Skin of body (tissue), 2 donors: Measurements from ENCODE around the gene SHLD3. TPM values are rescaled to one million over a fixed set of nuclear protein-coding genes. Genes with fewer than 3 reads are reported as not detected.
"Not testable (repeated sequence)": the region's sequence is repeated elsewhere in the genome, so short reads cannot be mapped to it uniquely, and the experiment has no call there.

Experiments
- DNase-seq: peaks from one replicate; lab custom pipeline; 2025; lab: John Stamatoyannopoulos, UW
- total RNA-seq: library from RNA; depleted of rRNA; stranded (reverse); fragments of >200 nt; gene quantifications from one replicate; pipeline ENCODE4 v1.2.3, GENCODE V29; 2014

The SHLD3 gene, protein sequence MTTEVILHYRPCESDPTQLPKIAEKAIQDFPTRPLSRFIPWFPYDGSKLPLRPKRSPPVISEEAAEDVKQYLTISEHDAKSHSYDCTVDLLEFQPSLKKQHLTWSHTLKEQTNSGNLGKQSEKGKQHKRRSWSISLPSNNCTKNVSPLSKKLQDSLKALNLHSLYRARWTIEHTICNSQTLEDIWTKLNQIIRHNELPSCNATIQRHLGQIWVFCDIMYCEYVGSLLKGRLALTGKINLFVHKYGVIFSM
- total RNA-seq, result 4.2 TPM

DNA sequence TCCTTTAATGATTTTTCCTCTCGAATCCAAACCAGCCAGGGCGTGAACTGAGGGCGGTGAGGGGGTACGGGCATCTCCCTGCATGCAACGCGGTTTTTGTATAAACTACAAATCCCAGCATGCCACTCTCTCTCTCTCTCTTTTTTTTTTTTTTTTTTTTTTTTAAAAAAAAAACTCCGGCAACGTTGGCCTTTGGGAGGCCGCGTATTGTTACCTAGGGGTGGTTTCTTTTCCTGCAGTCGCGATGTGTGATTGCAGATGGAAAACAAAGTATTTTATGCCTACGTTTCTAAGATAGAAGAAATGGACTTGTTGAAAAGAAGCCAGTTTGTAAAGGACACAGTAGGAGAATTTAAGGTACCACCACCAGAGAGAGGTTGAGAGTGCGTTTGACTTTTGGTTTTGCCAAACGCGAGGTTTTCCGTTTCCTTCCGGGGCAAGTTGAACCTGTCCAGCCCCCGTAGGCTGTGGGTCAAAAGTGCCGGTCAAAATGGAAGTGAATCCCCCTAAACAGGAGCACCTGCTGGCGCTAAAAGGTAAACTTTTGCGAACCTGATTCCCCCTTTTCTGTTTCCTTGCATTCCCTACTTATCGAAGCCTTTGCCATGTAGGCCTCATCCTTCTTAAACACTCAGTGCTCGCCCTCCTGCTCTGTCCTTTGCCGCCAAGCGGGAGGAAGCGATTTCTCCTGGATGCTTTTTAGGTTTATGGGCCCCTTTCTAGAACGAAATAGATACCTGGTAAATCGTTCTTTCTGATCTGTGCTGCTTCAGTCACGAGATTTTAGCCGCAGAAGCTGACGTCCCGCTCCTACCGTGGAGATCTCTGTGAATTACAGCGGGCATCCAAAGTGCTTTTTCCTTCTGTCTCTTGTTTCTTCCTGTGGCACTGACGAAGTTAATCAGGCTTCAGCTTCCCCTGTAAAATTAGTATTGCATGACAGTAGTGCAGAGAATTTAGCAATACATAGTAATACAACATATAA lies at the start of gene SHLD3, which contains the start of gene TRAPPC13:
TSS of gene SHLD3 (plus strand) at position 457 of the 985 bp plus-strand sequence. CDS start 4,561 bp downstream, outside the sequence.
TSS of gene TRAPPC13 (plus strand) at position 457 of the 985 bp plus-strand sequence. CDS start at position 491, 34 bp downstream.
- peak; percentile 93 for DNase-seq

DNA sequence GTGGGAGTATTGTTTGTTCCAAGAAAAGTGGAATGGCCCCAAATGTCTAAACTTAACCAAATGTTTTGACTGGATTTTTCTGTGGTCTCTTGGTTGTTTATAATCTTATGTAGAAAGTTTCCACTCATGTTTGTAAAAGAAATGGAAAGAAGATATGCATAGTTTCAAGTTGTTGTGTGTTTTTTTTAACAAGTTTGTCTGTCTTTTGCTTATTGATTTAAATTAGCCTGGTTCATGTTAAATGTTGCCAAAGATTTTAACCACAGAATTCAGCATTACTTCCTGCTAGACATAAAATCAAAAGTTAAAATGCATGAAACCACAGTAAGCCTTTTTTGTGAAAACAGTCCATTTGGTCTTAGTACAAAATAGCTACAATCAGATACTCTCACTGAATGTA lies 47.7 kb upstream of the SHLD3 start:
- DNase-seq, result no peak

DNA sequence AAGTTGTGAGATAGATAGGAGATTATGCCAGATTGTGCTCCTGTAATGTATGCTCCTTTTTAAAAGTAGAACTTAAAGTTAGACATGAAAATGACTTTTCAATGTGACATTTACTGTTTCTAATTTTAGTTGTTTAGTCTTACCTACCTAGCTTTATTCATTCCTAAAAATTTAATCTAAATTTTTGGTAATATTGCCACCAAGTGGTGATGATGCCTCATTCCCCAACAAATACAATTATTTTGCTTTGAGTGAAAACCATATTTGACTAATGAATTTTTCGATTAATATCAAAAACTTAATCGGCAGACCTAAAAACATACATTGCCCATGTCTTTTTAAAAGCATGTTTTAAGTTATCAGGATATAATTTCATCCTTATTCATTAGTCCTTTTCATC lies 36.1 kb upstream of the SHLD3 start:
- DNase-seq, result no peak

DNA sequence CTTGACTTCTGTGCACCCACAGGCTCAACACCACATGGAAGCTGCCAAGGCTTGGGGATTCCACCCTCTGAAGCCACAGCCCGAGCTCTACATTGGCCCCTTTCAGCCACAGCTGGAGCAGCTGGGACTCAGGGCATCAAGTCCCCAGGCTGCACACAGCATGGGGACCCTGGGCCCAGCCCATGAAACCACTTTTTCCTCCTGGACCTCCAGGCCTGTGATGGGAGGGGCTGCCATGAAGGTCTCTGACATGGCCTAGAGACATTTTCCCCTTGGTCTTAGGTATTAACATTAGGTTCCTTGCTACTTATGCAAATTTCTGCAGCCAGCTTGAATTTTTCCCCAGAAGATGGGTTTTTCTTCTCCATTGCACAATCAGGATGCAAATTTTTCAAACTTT lies 23.1 kb upstream of the SHLD3 start:
- DNase-seq, result not testable (repeated sequence)

DNA sequence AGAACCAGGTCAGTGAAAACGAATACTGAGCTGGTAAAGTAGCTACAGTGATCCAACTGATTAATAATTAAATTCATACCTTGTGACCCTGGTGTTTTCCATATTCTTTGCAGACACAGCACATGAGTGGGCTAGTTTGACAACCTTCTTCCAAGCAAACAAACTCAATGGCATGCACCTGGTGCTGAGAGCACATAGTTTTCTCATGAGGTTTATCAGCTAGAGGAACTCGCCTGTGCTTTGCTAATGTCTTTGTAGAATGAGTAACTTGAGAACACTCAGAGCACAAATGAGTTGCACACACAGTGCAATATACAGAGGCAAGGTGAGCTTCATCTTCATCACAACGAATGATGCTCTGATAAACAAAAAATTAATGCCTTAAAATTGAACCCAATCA lies 13.3 kb upstream of the SHLD3 start:
- no peak for DNase-seq

DNA sequence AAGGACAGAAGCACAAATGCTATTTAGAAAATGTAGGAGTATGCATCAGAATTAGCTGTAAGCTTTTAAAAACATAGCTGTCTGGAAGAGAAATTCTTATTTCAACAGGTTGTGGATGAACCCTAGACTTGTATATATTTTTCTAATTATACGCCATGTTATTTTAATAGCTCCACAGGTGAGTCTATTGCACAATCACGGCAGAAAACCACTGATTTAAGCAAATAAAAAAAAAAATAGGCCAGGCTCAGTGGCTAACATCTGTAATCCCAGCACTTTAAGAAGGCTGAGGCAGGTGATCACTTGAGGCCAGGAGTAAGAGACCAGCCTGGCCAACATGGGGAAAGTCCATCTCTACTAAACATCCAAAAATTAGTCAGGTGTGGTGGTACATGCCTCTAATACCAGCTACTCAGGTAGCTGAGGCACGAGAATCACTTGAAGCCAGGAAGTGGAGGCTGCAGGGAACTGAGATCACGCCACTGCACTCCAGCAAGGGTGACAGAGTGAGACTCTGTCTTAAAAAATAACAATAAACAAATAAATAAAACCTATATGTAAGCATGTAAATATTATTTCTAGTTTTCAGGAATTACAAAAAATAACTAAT lies 12.4 kb upstream of the SHLD3 start:
- no peak for DNase-seq

DNA sequence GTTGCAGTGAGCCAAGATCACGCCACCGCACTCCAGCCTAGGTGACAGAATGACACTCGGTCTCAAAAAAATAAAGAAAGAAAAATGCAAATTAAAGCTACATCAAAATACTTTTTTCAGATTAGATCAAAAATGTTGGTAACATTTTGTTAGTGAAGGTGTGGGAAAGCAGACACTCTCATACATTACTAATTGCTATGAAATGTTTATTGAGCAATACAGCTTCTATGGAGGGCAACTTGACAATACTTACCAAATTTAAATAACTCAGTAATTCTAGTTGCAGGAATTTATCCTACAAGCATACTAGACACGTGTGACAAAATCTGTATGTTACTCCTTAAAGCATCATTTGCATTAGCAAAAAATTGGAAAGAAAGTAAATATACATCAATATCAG lies 4.8 kb upstream of the SHLD3 start:
- no peak for DNase-seq

DNA sequence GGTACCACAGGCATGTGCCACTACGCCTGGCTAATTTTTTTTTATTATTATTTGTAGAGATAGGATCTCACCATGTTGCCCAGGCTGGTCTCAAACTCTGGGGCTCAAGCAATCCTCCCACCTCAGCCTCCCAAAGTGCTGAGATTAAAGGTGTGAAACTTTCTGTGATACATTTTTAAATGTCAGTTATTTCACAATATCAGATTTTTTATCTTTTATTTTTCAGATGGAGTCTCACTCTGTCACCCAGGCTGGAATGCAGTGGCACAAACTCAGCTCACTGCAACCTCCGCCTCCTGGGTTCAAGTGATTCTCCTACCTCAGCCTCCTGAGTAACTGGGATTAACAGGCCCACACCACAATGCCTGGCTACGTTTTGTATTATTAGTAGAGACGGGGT lies 2.9 kb upstream of the SHLD3 start:
- not testable (repeated sequence) for DNase-seq

DNA sequence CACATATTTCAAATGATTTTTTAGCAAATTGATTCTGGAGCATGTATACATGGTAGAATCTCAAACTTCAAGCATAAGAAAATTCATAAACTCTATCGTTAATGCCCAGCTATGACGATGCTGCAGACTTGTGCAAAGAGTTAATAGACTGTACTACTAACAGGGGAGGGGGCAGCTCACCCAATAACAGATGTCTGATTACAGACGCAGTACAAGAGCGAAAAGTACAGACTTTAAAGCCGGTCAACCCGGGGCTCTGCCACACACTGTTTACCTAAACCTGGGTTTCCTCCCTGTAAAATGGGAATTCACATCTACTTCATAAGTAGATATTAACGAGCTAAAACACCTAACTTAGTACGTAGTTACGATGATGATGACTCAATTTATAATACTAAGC lies 1.3 kb upstream of the SHLD3 start:
- no peak for DNase-seq

DNA sequence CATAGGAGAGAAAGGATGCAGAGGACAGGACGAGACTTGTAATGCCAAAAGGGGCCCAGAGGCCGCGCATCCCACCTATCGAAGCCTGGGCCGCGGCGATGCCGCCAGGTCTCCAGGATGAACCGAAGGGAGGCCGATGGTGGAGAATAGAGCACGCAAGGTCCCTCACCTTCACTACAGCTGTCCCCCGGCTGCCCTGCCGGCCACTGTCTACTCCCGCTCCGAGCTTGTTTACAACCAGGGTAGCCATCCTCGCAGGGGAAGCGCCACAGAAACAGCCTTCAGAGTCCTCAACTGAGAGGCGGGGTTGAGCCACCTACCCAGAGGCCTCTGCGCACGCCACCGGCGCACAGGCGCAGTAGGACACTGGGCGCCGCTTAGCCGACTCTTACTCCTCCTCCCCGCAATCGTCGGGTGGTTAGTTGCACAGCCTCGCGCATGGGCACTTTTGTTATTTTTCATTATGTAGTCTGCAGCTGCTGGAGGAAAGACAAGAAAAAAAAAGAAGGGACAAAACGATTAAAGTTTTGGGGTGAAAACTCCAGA lies 729 bp upstream of the SHLD3 start, which contains the start of gene TRIM23:
TSS of gene TRIM23 (minus strand) at position 309 of the 546 bp plus-strand sequence. CDS start at position 250, 59 bp downstream.
- peak; percentile 93 for DNase-seq

DNA sequence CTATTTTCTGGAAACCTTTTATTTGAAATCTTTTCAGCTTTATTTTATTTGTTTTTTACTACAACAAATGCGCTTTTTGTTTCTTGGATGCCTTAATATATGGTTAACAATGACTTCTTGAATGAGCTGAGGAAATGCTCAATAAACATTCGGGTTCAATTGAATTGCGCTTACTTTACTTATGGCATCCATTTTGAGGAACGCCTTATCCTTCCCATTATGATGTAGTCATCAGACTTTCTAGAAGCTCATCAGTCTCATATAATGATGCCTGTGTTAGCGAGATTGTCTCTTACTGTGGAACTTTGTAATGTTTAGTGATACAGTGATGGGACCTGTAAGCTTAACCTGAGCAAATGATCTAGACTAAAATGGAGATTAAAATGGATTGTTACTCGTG lies 916 bp downstream of the SHLD3 start:
- no peak for DNase-seq

DNA sequence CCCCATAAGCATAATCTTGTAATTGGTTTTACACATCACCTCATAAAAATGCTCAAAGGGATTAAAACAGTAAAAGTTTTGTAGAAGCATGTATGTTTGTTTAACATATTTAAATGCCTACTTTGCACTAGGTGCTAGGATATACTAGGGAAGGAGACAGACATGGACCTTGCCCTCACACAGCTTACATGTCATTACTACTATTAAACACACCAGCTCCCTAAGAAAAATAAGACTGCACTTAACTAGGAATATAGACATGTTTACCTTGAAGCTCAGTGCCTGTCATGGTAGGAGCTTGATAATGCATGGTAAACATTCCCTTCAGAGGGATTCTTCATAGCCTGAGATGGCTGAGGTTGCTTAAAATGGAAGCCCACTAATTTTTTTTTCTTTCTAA lies 6.2 kb downstream of the SHLD3 start:
- no peak for DNase-seq

DNA sequence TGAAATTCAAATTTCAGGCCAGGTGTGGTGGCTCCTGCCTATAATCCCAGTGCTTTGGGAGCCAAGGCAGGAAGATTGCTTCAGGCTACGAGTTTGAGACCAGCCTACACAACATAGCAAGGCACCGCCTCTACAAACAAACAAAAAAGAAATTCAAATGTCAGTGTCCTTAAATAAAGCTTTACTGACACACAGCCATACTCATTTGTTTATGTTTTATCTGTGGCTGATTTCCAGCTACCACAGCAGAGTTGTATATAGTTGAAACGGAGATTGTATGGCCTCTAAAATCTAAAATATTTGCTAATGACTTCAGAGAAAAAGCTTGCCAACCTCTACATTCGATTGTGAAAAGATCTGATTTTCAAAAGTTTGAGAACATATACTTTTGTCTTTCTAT lies 15.4 kb downstream of the SHLD3 start:
- DNase-seq, result no peak

DNA sequence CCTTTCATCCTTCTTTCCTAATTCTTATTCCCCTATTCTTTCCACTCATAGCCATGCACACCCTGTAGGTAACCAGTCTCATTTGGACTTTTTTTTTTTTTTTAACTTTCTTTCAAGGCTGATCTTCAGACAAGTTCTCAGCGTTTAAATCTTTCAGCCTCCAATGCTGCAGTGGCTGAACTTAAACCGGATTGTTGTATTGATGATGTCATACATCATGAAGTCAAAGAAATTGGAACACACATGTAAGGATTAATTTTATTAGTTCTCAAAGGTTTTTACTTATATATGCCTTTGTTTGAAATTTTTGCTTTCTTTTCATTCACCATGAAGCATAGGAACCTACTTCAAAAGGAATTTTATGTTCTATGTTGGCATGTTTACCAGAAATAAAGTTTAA lies 22.1 kb downstream of the SHLD3 start:
- DNase-seq, result no peak

DNA sequence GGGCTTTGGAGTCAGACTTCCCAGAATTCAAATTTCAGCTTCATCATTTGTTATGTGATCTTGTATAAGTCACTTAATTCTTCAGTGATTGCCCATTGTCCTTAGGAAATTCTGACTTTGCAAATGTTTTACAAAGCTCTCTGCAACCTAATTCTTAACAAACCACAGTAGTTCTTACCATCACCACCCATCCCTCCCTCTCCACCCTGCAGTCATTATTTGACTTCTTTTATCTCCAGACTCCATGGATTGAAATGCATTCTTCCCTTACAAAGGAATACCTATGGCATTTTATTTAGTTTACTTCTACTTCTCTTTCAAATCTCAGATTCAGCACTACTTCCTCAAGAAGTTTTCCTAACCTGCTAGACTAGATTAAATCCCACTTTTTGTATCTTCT lies 23.1 kb downstream of the SHLD3 start:
- DNase-seq, result no peak

DNA sequence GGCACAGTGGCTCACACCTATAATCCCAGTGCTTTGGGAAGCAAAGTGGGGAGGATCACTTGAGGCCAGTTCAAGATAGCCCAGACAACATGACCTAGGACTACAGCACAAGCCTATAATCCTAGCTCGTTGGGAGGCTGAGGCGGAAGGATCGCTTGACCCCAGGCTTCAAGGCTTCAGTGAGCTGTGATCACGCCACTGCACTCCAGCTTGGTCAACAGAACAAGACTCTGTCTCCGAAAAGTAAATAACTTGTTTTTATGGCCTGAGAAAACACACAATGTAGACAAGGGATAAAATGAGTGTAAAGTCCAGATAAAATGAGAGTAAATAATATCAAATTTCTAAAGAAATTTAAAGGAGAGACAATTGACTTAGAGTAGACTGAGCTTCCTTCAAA lies 26.3 kb downstream of the SHLD3 start:
- DNase-seq, result no peak

DNA sequence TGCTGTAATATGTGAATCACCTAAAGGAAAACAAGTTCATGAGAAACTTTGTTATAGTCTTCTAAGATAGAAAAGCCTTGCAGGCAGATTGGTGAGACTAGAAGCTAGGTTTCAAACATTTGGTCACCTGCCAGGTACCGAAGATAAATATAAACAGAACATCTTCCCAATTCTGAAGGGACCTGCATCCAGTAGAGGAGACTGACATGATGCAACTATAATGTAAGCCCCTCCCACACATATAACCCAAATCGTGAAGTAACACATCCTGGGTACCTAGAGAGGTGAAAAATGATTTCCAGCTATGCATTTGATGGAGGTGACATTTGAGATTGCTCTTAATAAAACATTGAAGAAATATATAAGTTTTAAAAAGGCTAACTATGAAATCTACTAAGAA lies 29.9 kb downstream of the SHLD3 start:
- DNase-seq, result no peak

DNA sequence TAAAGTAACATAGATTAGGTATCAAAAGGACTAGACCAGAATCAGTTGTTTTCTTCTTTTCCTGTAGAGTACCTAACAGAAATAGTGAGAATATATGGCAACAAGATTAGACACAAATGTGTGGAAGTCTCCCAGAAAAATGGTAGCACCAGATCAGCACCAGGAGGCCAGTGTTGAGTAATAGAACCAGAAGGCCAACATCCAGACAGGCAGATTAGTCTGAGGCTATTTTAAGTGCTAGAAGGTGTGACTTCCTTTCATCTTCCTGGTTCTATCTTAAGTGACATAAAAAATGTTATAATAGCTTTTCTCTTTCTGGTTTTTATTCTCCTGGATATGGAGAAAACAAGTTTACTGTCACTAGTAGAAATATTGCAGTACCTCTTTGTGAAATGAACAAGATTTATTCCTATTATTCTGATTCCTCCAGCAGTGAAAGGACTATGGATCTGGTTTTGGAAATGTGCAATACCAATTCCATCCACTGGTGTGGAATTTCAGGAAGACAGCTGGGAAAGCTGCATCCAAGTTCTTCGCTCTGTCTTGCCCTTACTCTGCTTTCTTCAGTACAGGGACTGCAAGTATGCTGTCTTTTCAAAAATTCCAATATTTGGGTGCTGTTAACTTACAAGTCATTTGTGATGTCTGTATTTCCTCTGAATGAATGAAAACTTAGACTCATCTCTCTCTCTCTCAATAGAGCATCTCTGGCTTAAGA lies 39.1 kb downstream of the SHLD3 start:
- DNase-seq, result no peak

DNA sequence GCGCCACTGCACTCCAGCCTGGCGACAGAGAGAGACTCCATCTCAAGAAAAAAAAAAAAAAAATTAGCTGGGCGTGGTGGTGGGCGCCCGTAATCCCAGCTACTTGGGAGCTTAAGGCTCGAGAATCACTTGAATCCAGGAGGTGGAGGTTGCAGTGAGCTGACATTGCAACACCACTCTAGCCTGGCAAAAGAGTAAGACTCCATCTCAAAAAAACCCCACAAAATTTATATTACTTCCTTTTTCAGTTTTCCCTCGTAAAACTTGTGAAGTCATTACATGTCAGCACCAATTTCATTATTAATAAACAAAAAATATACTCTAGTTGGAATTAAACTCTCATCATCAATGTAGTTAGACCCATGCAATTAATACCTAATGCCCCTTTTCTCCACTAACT lies 43.9 kb downstream of the SHLD3 start:
- DNase-seq, result no peak

DNA sequence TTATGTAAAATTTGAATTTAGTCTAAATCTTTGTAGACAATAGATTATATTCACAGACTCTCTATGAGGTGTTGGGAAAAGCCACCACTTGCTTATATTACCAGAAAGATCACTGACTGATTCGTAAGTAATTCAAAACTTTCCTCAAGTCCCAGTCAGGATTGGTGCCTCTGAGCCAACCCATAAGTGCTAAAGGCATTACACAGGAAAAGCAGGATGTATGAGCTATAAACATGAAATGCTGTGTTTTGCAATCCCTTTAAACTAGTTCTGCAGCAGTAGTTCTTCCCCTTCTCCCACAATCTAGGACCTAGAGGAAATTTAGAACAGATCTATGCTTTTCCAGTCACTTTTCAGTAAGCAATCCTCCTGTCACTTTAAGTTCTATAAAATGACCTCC lies 48.0 kb downstream of the SHLD3 start:
- no peak for DNase-seq

DNA sequence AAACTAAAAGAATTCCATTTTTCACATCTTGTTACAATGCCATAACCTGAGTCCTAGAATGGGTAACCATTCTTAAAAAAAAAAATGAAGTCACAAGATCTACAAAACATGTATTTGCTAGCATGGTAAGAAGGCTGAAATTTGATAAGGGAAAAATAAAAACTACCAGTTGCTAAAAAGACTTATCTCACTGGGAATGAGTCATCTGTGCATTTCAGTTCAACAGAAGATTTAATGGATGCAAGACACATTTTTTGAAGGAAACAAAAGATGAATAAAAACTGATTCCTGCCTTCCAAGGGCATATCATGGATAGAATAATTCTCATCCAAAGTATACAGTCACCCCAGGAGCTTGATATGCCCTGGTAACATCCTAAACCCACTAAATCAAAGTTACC lies 49.9 kb downstream of the SHLD3 start:
- no peak for DNase-seq
